B cell (primary cell): ENCODE data around the gene ROBO2. TPM values are rescaled to one million over a fixed set of nuclear protein-coding genes. Genes with fewer than 3 reads are reported as not detected.

Source experiments
- ATAC-seq: fragments of 200-7000 bp; cut with Tn5 transposase; one replicate; pipeline ENCODE4 v1.10.0; 2021; ENCODE audit warnings: low read depth, mild to moderate bottlenecking, moderate number of reproducible peaks, moderate library complexity
- CTCF ChIA-PET: fragments of 350-600 bp; sonication (Branson Sonifier 250); formaldehyde crosslinking; loops from one replicate; lab custom pipeline; 2021; ENCODE audit warnings: antibody characterized with exemption, inconsistent platforms; lab: Charles Lee
- POLR2A ChIA-PET: fragments of 350-600 bp; sonication (Branson Sonifier 250); formaldehyde crosslinking; loops from one replicate; lab custom pipeline; 2021; ENCODE audit warnings: antibody characterized with exemption; lab: Charles Lee
- DNase-seq: peaks from one replicate; pipeline ENCODE4 v3.0.0; 2013
- H2AFZ ChIP-seq: 2 replicates; pipeline ENCODE4 v1.6.1; 2012; ENCODE audit warnings: mild to moderate bottlenecking, low read depth, low read length; ENCODE audit not compliant: insufficient read depth, poor library complexity, severe bottlenecking
- H3K27ac ChIP-seq, 2 donors: 1 replicate in 1 of 2; 2 replicates in 1 of 2; pipeline ENCODE4 v1.5.1; 2012 to 2013; ENCODE audit warnings: low read length in 2 of 2, mild to moderate bottlenecking in 2 of 2, moderate library complexity in 1 of 2
- H3K27me3 ChIP-seq, 4 experiments: fragments of 200-600 bp in 1 of 4; sonication (generic) in 1 of 4; replicated peaks in 1 of 4; 1 replicate in 2 of 4; 2 replicates in 2 of 4; pipeline versions ENCODE4 v1.6.1 to v1.7.0; 2013 to 2016; ENCODE audit warnings: low read length in 3 of 4, mild to moderate bottlenecking in 2 of 4, mixed read lengths in 1 of 4, moderate library complexity in 1 of 4; ENCODE audit not compliant: insufficient read depth in 4 of 4, control insufficient read depth in 3 of 4; ENCODE audit errors: control extremely low read depth in 1 of 4
- H3K36me3 ChIP-seq, 2 experiments: replicated peaks in 1 of 2; 1 replicate in 1 of 2; 2 replicates in 1 of 2; pipeline versions ENCODE4 v1.6.1 to v1.7.1; 2013; ENCODE audit warnings: low read length in 1 of 2; ENCODE audit not compliant: insufficient read depth in 2 of 2, control insufficient read depth in 1 of 2; ENCODE audit errors: control extremely low read depth in 1 of 2, extremely low read depth in 1 of 2
- H3K4me1 ChIP-seq, 2 donors: fragments of 200-600 bp in 1 of 2; sonication (generic) in 1 of 2; 1 replicate in 1 of 2; 2 replicates in 1 of 2; pipeline versions ENCODE4 v1.5.1 to v1.6.1; 2013 to 2017; ENCODE audit warnings: low read length in 2 of 2; ENCODE audit not compliant: control insufficient read depth in 2 of 2, insufficient read depth in 2 of 2
- H3K4me2 ChIP-seq: replicated peaks from 2 replicates; pipeline ENCODE3; 2012; ENCODE audit warnings: mild to moderate bottlenecking, low read depth, low read length; ENCODE audit not compliant: poor library complexity, severe bottlenecking
- H3K4me3 ChIP-seq, 5 experiments: fragments of 200-600 bp in 1 of 5; sonication (generic) in 1 of 5; 1 replicate in 3 of 5; 2 replicates in 2 of 5; pipeline versions ENCODE4 v1.5.1 to v1.7.0; 2011 to 2016; ENCODE audit warnings: low read length in 4 of 5, mild to moderate bottlenecking in 4 of 5, low read depth in 2 of 5, control low read depth in 1 of 5, moderate library complexity in 1 of 5; ENCODE audit not compliant: insufficient read depth in 1 of 5; ENCODE audit errors: control extremely low read depth in 1 of 5, extremely low read depth in 1 of 5
- H3K79me2 ChIP-seq: fragments of 200-600 bp; sonication (generic); one replicate; pipeline ENCODE4 v1.6.0; 2016; ENCODE audit warnings: low read length; ENCODE audit not compliant: control insufficient read depth, insufficient read depth
- H3K9ac ChIP-seq: fragments of 200-600 bp; sonication (generic); 2 replicates; pipeline ENCODE4 v1.6.1; 2017; ENCODE audit warnings: mild to moderate bottlenecking, low read length, moderate library complexity
- H3K9me3 ChIP-seq, 3 donors: one replicate each; pipeline versions ENCODE4 v1.6.1 to v1.7.1; 2013; ENCODE audit warnings: low read length in 2 of 3; ENCODE audit not compliant: control insufficient read depth in 2 of 3, insufficient read depth in 1 of 3; ENCODE audit errors: control extremely low read depth in 1 of 3
- H4K20me1 ChIP-seq: 2 replicates; pipeline ENCODE4 v1.6.0; 2012; ENCODE audit warnings: mild to moderate bottlenecking, low read length; ENCODE audit not compliant: insufficient read depth, control insufficient read depth, poor library complexity, severe bottlenecking
- H3K27ac Mint-ChIP-seq: one replicate; pipeline ENCODE4 v1.8.0; 2021; ENCODE audit warnings: mixed read lengths
- H3K27me3 Mint-ChIP-seq: one replicate; pipeline ENCODE4 v1.8.0; 2021; ENCODE audit warnings: mixed read lengths
- H3K4me1 Mint-ChIP-seq: one replicate; pipeline ENCODE4 v1.8.0; 2021; ENCODE audit warnings: mixed read lengths
- H3K4me3 Mint-ChIP-seq: one replicate; pipeline ENCODE4 v1.8.0; 2021; ENCODE audit warnings: mixed read lengths
- H3K9me3 Mint-ChIP-seq: one replicate; pipeline ENCODE4 v1.8.0; 2022; ENCODE audit warnings: mixed read lengths; ENCODE audit not compliant: insufficient read depth
- EZH2 ChIP-seq: IDR thresholded peaks from 2 replicates; pipeline ENCODE4 v1.6.1; 2012; ENCODE audit warnings: borderline replicate concordance, low read depth, mild to moderate bottlenecking, moderate library complexity, low read length; ENCODE audit not compliant: insufficient read depth, poor library complexity, severe bottlenecking
- WGBS: methylation state at CpG from one replicate; pipeline ENCODE4 v1.1.5; 2013; ENCODE audit warnings: missing lambda C conversion rate; ENCODE audit not compliant: insufficient coverage; 5-methylcytosine and 5-hydroxymethylcytosine counted together
- intact Hi-C: fragments of 100-400 bp; cut with micrococcal nuclease; formaldehyde crosslinking; loops from one replicate; pipeline ENCODE4 v1.10.0; 2022
- polyA plus RNA-seq: library from polyadenylated mRNA; depleted of rRNA; stranded (reverse); fragments of >200 nt; gene quantifications from 2 replicates; pipeline ENCODE4 v1.2.3, GENCODE V29; 2012
- total RNA-seq, 2 donors: library from RNA; stranded (reverse); fragments of 120-200 nt in 1 of 2; gene quantifications; 1 replicate in 1 of 2; 2 replicates in 1 of 2; pipeline versions ENCODE4 v1.2.3 to v1.2.4, GENCODE V29; 2013 to 2022
- TF ChIP-seq, protein P1 (sequence below): fragments of 200-600 bp; IDR thresholded peaks from one replicate; pipeline ENCODE4 v1.8.0; 2022; ENCODE audit warnings: antibody characterized with exemption, mild to moderate bottlenecking

ROBO2 gene
- total and polyA plus RNA-seq, 2 donors (not counting 1 experiment from before 2014, with no cell fraction given), result not detected

DNA sequence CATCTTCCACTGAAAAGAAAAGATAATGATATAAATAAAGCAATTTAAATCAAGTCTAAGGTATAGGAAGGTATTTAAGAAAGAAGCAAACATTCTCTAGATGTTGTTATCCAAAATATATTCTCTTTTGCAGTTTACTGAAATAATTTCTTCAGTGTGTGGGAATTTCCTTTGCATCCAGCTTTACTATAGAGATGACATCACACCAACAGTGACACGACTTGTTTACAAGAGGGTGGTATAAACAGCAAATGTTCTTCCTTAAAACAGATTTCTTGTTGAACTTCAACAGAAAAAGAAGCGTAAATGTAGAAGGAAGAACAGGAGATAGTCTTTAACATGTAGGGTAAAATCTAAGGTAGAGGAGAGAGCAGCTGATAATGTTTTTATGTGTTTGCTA lies 202.5 kb downstream of the ROBO2 start:
- H3K27me3 Mint-ChIP-seq, result no peaks in the 10 kb centered on the region
- H3K9me3 Mint-ChIP-seq, result peaks cover 5% of the 10 kb centered on the region
- H3K4me1 Mint-ChIP-seq, result no peaks in the 10 kb centered on the region
- POLR2A ChIA-PET, result no interaction called here
- WGBS, result no CpG with 5 or more reads among the region's 2 CpGs
- H3K4me1 ChIP-seq, result no peaks in the 10 kb centered on the region
- H2AFZ ChIP-seq, result no peak overlapping the region
- H3K4me2 ChIP-seq, result no peak overlapping the region
- H3K9ac ChIP-seq, result no peak overlapping the region
- no peaks in the 10 kb centered on the region for H3K27me3 ChIP-seq
- H3K27ac Mint-ChIP-seq, result no peak overlapping the region
- H3K27ac ChIP-seq, result no peak overlapping the region
- ATAC-seq, result no peak
- H3K79me2 ChIP-seq, result no peaks in the 10 kb centered on the region
- no peak overlapping the region for H3K4me3 ChIP-seq
- DNase-seq, result no peak
- no peaks in the 10 kb centered on the region for H4K20me1 ChIP-seq
- peaks cover 0 to 6% (median 1%) of the 10 kb centered on the region in 3 donors for H3K9me3 ChIP-seq
- H3K4me3 Mint-ChIP-seq, result no peak overlapping the region
- H3K36me3 ChIP-seq, result no peaks in the 10 kb centered on the region
- TF ChIP-seq, protein P1, sequence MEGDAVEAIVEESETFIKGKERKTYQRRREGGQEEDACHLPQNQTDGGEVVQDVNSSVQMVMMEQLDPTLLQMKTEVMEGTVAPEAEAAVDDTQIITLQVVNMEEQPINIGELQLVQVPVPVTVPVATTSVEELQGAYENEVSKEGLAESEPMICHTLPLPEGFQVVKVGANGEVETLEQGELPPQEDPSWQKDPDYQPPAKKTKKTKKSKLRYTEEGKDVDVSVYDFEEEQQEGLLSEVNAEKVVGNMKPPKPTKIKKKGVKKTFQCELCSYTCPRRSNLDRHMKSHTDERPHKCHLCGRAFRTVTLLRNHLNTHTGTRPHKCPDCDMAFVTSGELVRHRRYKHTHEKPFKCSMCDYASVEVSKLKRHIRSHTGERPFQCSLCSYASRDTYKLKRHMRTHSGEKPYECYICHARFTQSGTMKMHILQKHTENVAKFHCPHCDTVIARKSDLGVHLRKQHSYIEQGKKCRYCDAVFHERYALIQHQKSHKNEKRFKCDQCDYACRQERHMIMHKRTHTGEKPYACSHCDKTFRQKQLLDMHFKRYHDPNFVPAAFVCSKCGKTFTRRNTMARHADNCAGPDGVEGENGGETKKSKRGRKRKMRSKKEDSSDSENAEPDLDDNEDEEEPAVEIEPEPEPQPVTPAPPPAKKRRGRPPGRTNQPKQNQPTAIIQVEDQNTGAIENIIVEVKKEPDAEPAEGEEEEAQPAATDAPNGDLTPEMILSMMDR, result no peak
- no peak for TF ChIP-seq EZH2
- CTCF ChIA-PET, result no interaction called here
- intact Hi-C loops, result no loop called here

DNA sequence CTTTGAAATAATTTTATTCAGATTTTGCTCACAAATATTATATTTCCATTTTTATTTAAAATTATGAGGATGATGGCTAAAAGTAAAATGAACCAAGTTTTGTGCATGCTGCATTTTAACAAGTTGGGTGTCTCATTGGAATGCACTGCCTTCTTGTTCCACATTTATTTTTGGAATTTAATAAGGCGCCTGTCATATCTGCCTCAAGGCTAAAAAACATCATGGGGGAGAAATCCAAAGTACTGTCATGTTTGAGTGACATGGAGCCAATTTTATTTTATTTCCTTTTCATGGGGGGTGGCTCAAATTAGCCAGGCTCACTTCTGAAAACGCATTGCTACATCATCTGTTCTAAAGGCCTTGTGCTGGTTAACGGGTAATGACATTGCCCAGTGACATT lies 205.1 kb downstream of the ROBO2 start:
- H3K4me2 ChIP-seq, result no peak overlapping the region
- CTCF ChIA-PET, result no interaction called here
- intact Hi-C loops, result no loop called here
- H3K9ac ChIP-seq, result no peak overlapping the region
- H3K9me3 ChIP-seq, result peaks cover 0 to 12% (median 0%) of the 10 kb centered on the region in 3 donors
- TF ChIP-seq EZH2, result no peak
- TF ChIP-seq, protein P1, result no peak
- no peaks in the 10 kb centered on the region for H3K27me3 ChIP-seq
- H2AFZ ChIP-seq, result no peak overlapping the region
- H3K79me2 ChIP-seq, result no peaks in the 10 kb centered on the region
- H4K20me1 ChIP-seq, result no peaks in the 10 kb centered on the region
- H3K27me3 Mint-ChIP-seq, result no peaks in the 10 kb centered on the region
- no peak overlapping the region for H3K4me3 Mint-ChIP-seq
- no peak for ATAC-seq
- no peaks in the 10 kb centered on the region for H3K9me3 Mint-ChIP-seq
- no peak overlapping the region for H3K27ac Mint-ChIP-seq
- DNase-seq, result no peak
- H3K4me1 ChIP-seq, result no peaks in the 10 kb centered on the region
- 92% methylated on average over 2 of the region's 3 CpGs for WGBS
- H3K36me3 ChIP-seq, result no peaks in the 10 kb centered on the region
- no peaks in the 10 kb centered on the region for H3K4me1 Mint-ChIP-seq
- no peak overlapping the region for H3K27ac ChIP-seq
- H3K4me3 ChIP-seq, result no peak overlapping the region
- POLR2A ChIA-PET, result no interaction called here
